Esophagus squamous epithelium (tissue), 5 donors: ENCODE results near the gene LAMB3. TPM values are rescaled to one million over a fixed set of nuclear protein-coding genes. Genes with fewer than 3 reads are reported as not detected.

ENCODE experiments used
- DNase-seq: peaks from one replicate; lab custom pipeline; 2025; lab: John Stamatoyannopoulos, UW
- H3K27ac ChIP-seq, 4 donors: fragments of 200-600 bp; sonication (generic); one replicate each; pipeline ENCODE4 v1.5.1; 2016 to 2019; ENCODE audit warnings: mild to moderate bottlenecking in 1 of 4
- H3K27me3 ChIP-seq, 4 donors: fragments of 200-600 bp; sonication (generic); 1 replicate in 3 of 4; 2 replicates in 1 of 4; pipeline versions ENCODE4 v1.5.1 to v1.6.0; 2017 to 2021; ENCODE audit warnings: antibody characterized with exemption in 1 of 4
- H3K36me3 ChIP-seq, 3 donors: fragments of 200-600 bp; sonication (generic); one replicate each; pipeline ENCODE4 v1.5.1; 2016 to 2019
- H3K4me1 ChIP-seq, 3 donors: fragments of 200-600 bp; sonication (generic); one replicate each; pipeline ENCODE4 v1.5.1; 2017 to 2019
- H3K4me3 ChIP-seq, 4 donors: fragments of 200-600 bp; sonication (generic); 1 replicate in 3 of 4; 2 replicates in 1 of 4; pipeline ENCODE4 v1.5.1; 2016 to 2019; ENCODE audit warnings: mild to moderate bottlenecking in 2 of 4, moderate library complexity in 1 of 4
- H3K9me3 ChIP-seq, 3 donors: fragments of 200-600 bp; sonication (generic); one replicate each; pipeline ENCODE4 v1.5.1; 2016 to 2019
- POLR2A ChIP-seq, 4 donors: fragments of 450-650 bp; IDR thresholded peaks; one replicate each; pipeline ENCODE4 v1.6.1; 2017; ENCODE audit warnings: antibody characterized with exemption in 4 of 4, mild to moderate bottlenecking in 4 of 4, moderate library complexity in 3 of 4
- WGBS, 2 donors: methylation state at CpG; one replicate each; pipeline ENCODE4 v1.1.5; 2018; 5-methylcytosine and 5-hydroxymethylcytosine counted together
- intact Hi-C: fragments of 100-400 bp; cut with DNase I; formaldehyde crosslinking; loops from one replicate; pipeline ENCODE4 v1.15.0; 2022
- total RNA-seq, 4 donors: library from RNA; depleted of rRNA; stranded (reverse); fragments of >200 nt; gene quantifications; one replicate each; pipeline ENCODE4 v1.1.0, GENCODE V29; 2016
- TF ChIP-seq, protein P1 (sequence below), 6 experiments: fragments of 450-650 bp in 4 of 6; fragments of 200-600 bp in 2 of 6; sonication (generic) in 2 of 6; IDR thresholded peaks; one replicate each; pipeline ENCODE4 v1.5.1; 2016 to 2019; ENCODE audit warnings: antibody characterized with exemption in 6 of 6, mild to moderate bottlenecking in 4 of 6, moderate library complexity in 4 of 6
- donor health status: DM: yes; HTN: yes; CAD: no.

LAMB3 gene
- total RNA-seq, 4 donors from 2014 or later = 65.4 to 121 (median 113) TPM

DNA sequence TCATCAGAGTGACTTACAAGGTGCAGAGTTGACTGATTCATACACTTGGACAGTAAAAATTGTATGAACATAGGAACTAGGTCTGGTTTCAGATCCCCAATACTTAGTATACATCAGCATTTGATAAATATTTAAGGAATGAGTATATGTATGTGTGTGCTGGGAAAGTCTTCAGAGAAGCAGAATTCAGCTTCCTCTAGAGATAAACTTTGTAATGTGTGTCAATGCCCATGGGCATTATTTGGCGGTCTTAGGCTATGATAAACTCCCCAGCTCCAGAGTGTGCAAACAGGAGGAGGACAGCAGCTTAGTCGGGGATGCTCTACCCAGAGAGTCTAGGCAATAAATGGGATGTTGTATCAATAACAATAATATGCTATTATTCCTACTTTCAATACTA, 71.6 kb downstream of the LAMB3 start:
- no peak for TF ChIP-seq POLR2A (IDR thresholded peaks at IDR 0.05)
- TF ChIP-seq, protein P1, sequence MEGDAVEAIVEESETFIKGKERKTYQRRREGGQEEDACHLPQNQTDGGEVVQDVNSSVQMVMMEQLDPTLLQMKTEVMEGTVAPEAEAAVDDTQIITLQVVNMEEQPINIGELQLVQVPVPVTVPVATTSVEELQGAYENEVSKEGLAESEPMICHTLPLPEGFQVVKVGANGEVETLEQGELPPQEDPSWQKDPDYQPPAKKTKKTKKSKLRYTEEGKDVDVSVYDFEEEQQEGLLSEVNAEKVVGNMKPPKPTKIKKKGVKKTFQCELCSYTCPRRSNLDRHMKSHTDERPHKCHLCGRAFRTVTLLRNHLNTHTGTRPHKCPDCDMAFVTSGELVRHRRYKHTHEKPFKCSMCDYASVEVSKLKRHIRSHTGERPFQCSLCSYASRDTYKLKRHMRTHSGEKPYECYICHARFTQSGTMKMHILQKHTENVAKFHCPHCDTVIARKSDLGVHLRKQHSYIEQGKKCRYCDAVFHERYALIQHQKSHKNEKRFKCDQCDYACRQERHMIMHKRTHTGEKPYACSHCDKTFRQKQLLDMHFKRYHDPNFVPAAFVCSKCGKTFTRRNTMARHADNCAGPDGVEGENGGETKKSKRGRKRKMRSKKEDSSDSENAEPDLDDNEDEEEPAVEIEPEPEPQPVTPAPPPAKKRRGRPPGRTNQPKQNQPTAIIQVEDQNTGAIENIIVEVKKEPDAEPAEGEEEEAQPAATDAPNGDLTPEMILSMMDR (IDR thresholded peaks at IDR 0.05) = no peak
- Histone ChIP-seq H3K27ac (no peak overlapping the region), H3K9me3 (no peaks in the 10 kb centered on the region), H3K4me3 (no peak overlapping the region), H3K4me1 (peaks cover 3 to 20% (median 4%) of the 10 kb centered on the region in 3 donors), H3K36me3 (no peaks in the 10 kb centered on the region), H3K27me3 (peaks cover 0 to 83% (median 3%) of the 10 kb centered on the region in 4 donors)
- DNase-seq = no peak
- WGBS, 2 donors = 85 to 89% methylated on average over 2 of the region's 2 CpGs
- intact Hi-C loops = loop anchor here (5.0 kb wide), 2 partner anchors 107 to 162 kb away; no protein-coding TSS in a partner anchor

DNA sequence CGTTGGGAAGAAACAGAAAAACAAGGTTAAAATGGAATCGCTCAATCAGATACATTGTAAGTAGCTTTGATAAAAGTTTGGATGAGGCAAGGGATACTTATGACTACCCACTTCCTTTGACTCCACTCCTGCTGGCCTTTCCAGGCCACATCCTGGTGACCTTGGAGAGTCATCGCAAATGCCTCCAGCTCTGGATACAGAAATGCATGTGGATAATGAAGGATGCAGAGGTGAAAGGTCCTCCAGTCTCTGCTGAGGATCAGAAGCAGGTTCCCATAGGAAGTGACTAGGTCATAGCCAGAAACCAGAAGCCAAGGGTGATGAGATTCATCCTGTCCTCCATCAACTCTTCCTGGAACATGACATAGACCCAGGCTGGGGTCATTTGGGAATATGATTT, 74.9 kb downstream of the LAMB3 start:
- Histone ChIP-seq H3K27ac (no peak overlapping the region), H3K36me3 (no peaks in the 10 kb centered on the region), H3K9me3 (no peaks in the 10 kb centered on the region), H3K27me3 (peaks cover 0 to 54% (median 0%) of the 10 kb centered on the region in 4 donors), H3K4me3 (no peak overlapping the region), H3K4me1 (peaks cover 0 to 5% (median 0%) of the 10 kb centered on the region in 3 donors)
- intact Hi-C loops = loop anchor here (10.0 kb wide), 1 partner anchor 47 kb away; no protein-coding TSS in a partner anchor
- WGBS, 2 donors = 74 to 92% methylated on average over 3 of the region's 3 CpGs
- DNase-seq = no peak
- no peak for TF ChIP-seq POLR2A (IDR thresholded peaks at IDR 0.05)
- TF ChIP-seq, protein P1 (IDR thresholded peaks at IDR 0.05) = no peak

DNA sequence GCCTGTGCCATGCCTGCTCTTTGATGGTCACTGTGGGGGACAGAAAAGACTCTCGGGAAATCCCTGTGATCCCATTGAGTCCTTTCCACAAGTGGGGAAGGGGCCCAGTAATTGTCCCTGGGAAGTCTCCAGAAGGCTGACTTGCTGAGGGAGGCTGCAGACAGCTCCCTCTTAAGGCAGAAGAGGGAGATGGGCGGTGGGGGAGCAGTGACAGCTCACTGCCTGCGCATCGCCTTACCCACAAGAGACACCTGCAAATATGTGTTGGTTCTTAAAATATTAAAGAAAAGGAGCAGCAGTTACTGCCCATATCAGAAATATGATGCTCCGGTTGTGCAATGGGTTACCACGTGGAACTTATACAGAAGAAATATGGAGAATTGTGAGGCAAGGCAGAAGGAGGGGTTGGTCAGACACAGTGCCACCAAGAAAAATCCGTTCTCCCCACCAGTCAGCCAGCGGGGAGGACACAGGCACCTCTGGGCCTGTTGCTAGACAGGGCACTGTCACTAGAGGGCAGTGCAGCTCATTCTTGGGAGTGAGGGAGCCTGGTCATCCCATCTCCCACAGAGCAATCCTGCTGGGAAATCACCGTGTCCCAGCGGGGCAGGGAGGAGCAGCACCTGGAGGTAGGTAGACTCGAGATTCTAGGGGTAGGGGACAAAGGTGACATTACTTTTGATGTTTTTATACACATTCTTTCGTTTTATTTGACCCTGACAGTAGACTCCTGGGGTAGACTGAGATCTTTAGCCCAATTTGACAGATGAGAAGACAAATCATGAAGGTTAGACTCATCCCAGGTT, 75.6 kb downstream of the LAMB3 start:
- no peaks in the 10 kb centered on the region for H3K9me3 ChIP-seq

DNA sequence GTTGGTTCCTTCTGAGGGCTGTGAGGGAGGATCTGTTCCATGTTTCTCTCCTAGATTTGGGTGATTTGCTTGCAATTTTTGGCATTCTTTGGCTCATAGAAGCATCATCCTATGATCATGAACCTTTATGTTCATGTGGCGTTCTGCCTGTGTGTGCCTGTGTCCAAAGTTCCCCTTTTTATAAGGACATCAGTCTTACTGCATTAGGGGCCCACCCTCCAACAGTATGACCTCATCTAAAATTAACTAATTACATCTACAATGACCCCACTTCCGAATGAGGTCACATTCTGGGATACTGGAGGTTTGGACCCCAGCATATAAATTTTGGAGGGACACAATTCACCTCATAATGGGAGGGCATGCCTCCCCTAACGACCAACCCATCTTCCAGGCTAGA, 81.5 kb downstream of the LAMB3 start:
- DNase-seq = no peak
- TF ChIP-seq, protein P1 (IDR thresholded peaks at IDR 0.05) = no peak
- no peak for TF ChIP-seq POLR2A (IDR thresholded peaks at IDR 0.05)
- peaks cover 0 to 40% (median 7%) of the 10 kb centered on the region in 3 donors for H3K4me1 ChIP-seq
- intact Hi-C loops = loop anchor here (10.0 kb wide), 1 partner anchor 54 kb away; no protein-coding TSS in a partner anchor
- H3K27ac ChIP-seq = no peak overlapping the region
- no peaks in the 10 kb centered on the region for H3K36me3 ChIP-seq
- H3K9me3 ChIP-seq = no peaks in the 10 kb centered on the region
- no peak overlapping the region for H3K4me3 ChIP-seq
- WGBS, 2 donors = 59 to 61% methylated on average over 3 of the region's 3 CpGs
- H3K27me3 ChIP-seq = peaks cover 0 to 22% (median 0%) of the 10 kb centered on the region in 4 donors

More for the DNA sequence above, 75.6 kb downstream of the LAMB3 start:
- intact Hi-C loops = loop anchor here (10.0 kb wide), 1 partner anchor 48 kb away; no protein-coding TSS in a partner anchor
- 15 to 22% methylated on average over 10 to 12 of the region's 12 CpGs for WGBS, 2 donors
- no peak for DNase-seq
- Histone ChIP-seq H3K4me1 (peaks cover 0 to 5% (median 0%) of the 10 kb centered on the region in 3 donors), H3K36me3 (no peaks in the 10 kb centered on the region), H3K4me3 (no peak overlapping the region), H3K27ac (no peak overlapping the region), H3K27me3 (peaks cover 0 to 46% (median 0%) of the 10 kb centered on the region in 4 donors)
- TF ChIP-seq, protein P1 (IDR thresholded peaks at IDR 0.05) = peak; percentile 80 to 93 (median 87)
- no peak for TF ChIP-seq POLR2A (IDR thresholded peaks at IDR 0.05)
